Esophagus squamous epithelium (tissue), 4 donors: ENCODE data around the gene ULBP3.
"Not testable (repeated sequence)": the region's sequence is repeated elsewhere in the genome, so short reads cannot be mapped to it uniquely, and the experiment has no call there.

Experiments
- CTCF ChIP-seq, 6 experiments: fragments of 450-650 bp in 4 of 6; fragments of 200-600 bp in 2 of 6; sonication (generic) in 2 of 6; IDR thresholded peaks; one replicate each; pipeline ENCODE4 v1.5.1; 2016 to 2019; ENCODE audit warnings: antibody characterized with exemption in 6 of 6, mild to moderate bottlenecking in 4 of 6, moderate library complexity in 4 of 6
- POLR2A ChIP-seq, 4 donors: fragments of 450-650 bp; IDR thresholded peaks; one replicate each; pipeline ENCODE4 v1.6.1; 2017; ENCODE audit warnings: antibody characterized with exemption in 4 of 4, mild to moderate bottlenecking in 4 of 4, moderate library complexity in 3 of 4

- TF ChIP-seq CTCF, POLR2A (IDR thresholded peaks at IDR 0.05): not testable (repeated sequence)
These were observed 54.9 kb downstream of the ULBP3 start for GRCh38 chr6:150013785-150014622.
